Gastrocnemius medialis (tissue), 4 donors: ENCODE measurements around the gene PPP2R2B. TPM values are rescaled to one million over a fixed set of nuclear protein-coding genes. Genes with fewer than 3 reads are reported as not detected.

Experiments used
- ATAC-seq, 2 donors: fragments of 150-250 bp; one replicate each; pipeline ENCODE4 v1.9.1; 2016
- DNase-seq, 2 donors: peaks; one replicate each; pipeline ENCODE4 v3.0.0-alpha.2; 2019
- H3K27ac ChIP-seq, 4 donors: fragments of 200-600 bp; sonication (generic); 1 replicate in 1 of 4; 2 replicates in 3 of 4; pipeline ENCODE4 v1.5.1; 2016 to 2018; ENCODE audit warnings: mild to moderate bottlenecking in 2 of 4, moderate library complexity in 1 of 4
- H3K27me3 ChIP-seq, 3 donors: fragments of 200-600 bp; sonication (generic) in 2 of 3; 1 replicate in 1 of 3; 2 replicates in 2 of 3; pipeline versions ENCODE4 v1.5.1 to v1.6.0; 2016 to 2019; ENCODE audit warnings: mild to moderate bottlenecking in 1 of 3, moderate library complexity in 1 of 3
- H3K36me3 ChIP-seq, 2 donors: fragments of 200-600 bp; sonication (generic) in 1 of 2; one replicate each; pipeline ENCODE4 v1.5.1; 2017 to 2018
- H3K4me1 ChIP-seq, 2 donors: fragments of 200-600 bp; sonication (generic) in 1 of 2; one replicate each; pipeline ENCODE4 v1.5.1; 2016 to 2017; ENCODE audit warnings: mild to moderate bottlenecking in 2 of 2
- H3K4me3 ChIP-seq, 4 donors: fragments of 200-600 bp; sonication (generic) in 3 of 4; 1 replicate in 1 of 4; 2 replicates in 3 of 4; pipeline ENCODE4 v1.5.1; 2016 to 2019; ENCODE audit warnings: mild to moderate bottlenecking in 2 of 4
- H3K9me3 ChIP-seq, 3 donors: fragments of 200-600 bp; sonication (generic) in 2 of 3; 1 replicate in 1 of 3; 2 replicates in 2 of 3; pipeline ENCODE4 v1.5.1; 2016 to 2019
- POLR2A ChIP-seq, 2 donors: fragments of 450-650 bp; IDR thresholded peaks; one replicate each; pipeline ENCODE4 v1.6.1; 2017; ENCODE audit warnings: antibody characterized with exemption in 2 of 2, mild to moderate bottlenecking in 2 of 2, moderate library complexity in 2 of 2
- in situ Hi-C, 4 donors: fragments of 200-750 bp; cut with MboI; loops; one replicate each; pipeline versions ENCODE4 v1.15.0 to v1.8.0; 2017; ENCODE audit warnings: low sequenced_read_pairs in 4 of 4
- intact Hi-C: fragments of 100-400 bp; cut with DNase I; formaldehyde crosslinking; loops from one replicate; pipeline ENCODE4 v1.15.1; 2023; ENCODE audit warnings: low total_unique reads
- total RNA-seq, 4 donors: library from RNA; depleted of rRNA; stranded (reverse); fragments of >200 nt; gene quantifications; one replicate each; pipeline versions ENCODE4 v1.1.0 to v1.2.3, GENCODE V29; 2016
- TF ChIP-seq, protein P1 (sequence below), 5 experiments: fragments of 450-650 bp in 3 of 5; fragments of 200-600 bp in 2 of 5; sonication (generic) in 2 of 5; IDR thresholded peaks in 4 of 5; conservative IDR thresholded peaks in 1 of 5; 1 replicate in 4 of 5; 2 replicates in 1 of 5; pipeline ENCODE4 v1.5.1; 2016 to 2019; ENCODE audit warnings: antibody characterized with exemption in 5 of 5, mild to moderate bottlenecking in 3 of 5, moderate library complexity in 3 of 5

The PPP2R2B gene
- total RNA-seq, 4 donors from 2014 or later = 0.04 to 0.76 (median 0.19) TPM; not detected in 1

GRCh38 chr5:146717951-146718350 lies 160.6 kb downstream of the PPP2R2B start:
- intact Hi-C loops = no loop called here
- Histone ChIP-seq H3K27me3 (no peaks in the 10 kb centered on the region), H3K4me1 (no peaks in the 10 kb centered on the region), H3K27ac (no peak overlapping the region), H3K9me3 (no peaks in the 10 kb centered on the region), H3K4me3 (no peak overlapping the region), H3K36me3 (no peaks in the 10 kb centered on the region)
- in situ Hi-C loops = no loop called here
- no peak for DNase-seq
- no peak for ATAC-seq
- no peak for TF ChIP-seq POLR2A (IDR thresholded peaks at IDR 0.05)
- TF ChIP-seq, protein P1, sequence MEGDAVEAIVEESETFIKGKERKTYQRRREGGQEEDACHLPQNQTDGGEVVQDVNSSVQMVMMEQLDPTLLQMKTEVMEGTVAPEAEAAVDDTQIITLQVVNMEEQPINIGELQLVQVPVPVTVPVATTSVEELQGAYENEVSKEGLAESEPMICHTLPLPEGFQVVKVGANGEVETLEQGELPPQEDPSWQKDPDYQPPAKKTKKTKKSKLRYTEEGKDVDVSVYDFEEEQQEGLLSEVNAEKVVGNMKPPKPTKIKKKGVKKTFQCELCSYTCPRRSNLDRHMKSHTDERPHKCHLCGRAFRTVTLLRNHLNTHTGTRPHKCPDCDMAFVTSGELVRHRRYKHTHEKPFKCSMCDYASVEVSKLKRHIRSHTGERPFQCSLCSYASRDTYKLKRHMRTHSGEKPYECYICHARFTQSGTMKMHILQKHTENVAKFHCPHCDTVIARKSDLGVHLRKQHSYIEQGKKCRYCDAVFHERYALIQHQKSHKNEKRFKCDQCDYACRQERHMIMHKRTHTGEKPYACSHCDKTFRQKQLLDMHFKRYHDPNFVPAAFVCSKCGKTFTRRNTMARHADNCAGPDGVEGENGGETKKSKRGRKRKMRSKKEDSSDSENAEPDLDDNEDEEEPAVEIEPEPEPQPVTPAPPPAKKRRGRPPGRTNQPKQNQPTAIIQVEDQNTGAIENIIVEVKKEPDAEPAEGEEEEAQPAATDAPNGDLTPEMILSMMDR (IDR thresholded peaks at IDR 0.05 in 4 of 5, conservative IDR thresholded peaks at IDR 0.05 in 1 of 5) = no peak

- DNase-seq (no peak), ATAC-seq (no peak)
- in situ Hi-C loops (no loop called here), intact Hi-C loops (no loop called here)
- Histone ChIP-seq H3K4me1 (no peaks in the 10 kb centered on the region), H3K36me3 (no peaks in the 10 kb centered on the region), H3K4me3 (no peak overlapping the region), H3K27ac (no peak overlapping the region), H3K9me3 (no peaks in the 10 kb centered on the region), H3K27me3 (no peaks in the 10 kb centered on the region)
- TF ChIP-seq, protein P1 (IDR thresholded peaks at IDR 0.05 in 4 of 5, conservative IDR thresholded peaks at IDR 0.05 in 1 of 5) = no peak
- no peak for TF ChIP-seq POLR2A (IDR thresholded peaks at IDR 0.05)
These were observed 161.9 kb downstream of the PPP2R2B start for GRCh38 chr5:146716636-146717035.

DNA sequence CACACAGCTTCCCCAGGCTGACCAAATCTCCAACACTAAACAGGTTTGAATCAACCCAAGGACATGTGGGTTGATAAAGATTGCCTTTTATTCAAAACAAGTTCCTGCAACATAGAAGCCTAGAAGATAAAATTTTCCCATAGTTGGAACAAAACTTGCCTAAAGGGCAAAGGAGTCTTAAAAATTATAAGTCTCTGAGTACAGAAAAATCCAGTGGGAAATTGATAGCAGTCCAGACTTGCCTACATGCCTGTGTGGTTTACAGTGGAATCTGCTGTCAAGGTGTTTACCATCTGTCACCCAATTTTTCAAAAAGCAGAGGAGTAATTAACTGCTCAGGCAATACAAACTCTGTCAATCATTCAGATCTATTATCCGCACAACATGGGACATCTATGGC lies 168.2 kb downstream of the PPP2R2B start:
- no peaks in the 10 kb centered on the region for H3K27me3 ChIP-seq
- no peak overlapping the region for H3K4me3 ChIP-seq
- no peaks in the 10 kb centered on the region for H3K9me3 ChIP-seq
- no peaks in the 10 kb centered on the region for H3K4me1 ChIP-seq
- in situ Hi-C loops = no loop called here
- DNase-seq (no peak), ATAC-seq (no peak)
- intact Hi-C loops = no loop called here
- H3K27ac ChIP-seq = no peak overlapping the region
- TF ChIP-seq, protein P1 (IDR thresholded peaks at IDR 0.05 in 4 of 5, conservative IDR thresholded peaks at IDR 0.05 in 1 of 5) = no peak
- no peak for TF ChIP-seq POLR2A (IDR thresholded peaks at IDR 0.05)
- no peaks in the 10 kb centered on the region for H3K36me3 ChIP-seq

DNA sequence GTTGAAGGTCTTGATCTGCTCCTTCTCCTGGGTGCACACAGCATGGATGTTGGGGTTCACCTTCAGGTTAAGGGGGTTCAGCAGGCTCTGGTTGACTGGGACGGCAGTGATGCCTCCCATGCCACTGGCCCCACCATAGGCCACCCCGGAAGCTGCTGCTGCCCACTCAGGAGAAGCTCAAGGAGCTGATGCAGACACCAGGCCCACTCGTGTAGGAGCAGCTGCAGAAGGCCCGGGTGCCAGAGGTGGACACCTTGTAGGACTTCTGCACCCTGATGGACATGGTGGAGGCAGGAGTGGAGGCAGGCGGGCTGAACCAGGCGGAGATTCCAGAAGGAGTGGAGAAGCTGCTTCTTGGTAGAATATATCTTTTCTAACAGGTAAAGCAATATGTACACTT lies 171.2 kb downstream of the PPP2R2B start:
- DNase-seq (no peak), ATAC-seq (no peak)
- H3K9me3 ChIP-seq = no peaks in the 10 kb centered on the region
- no peaks in the 10 kb centered on the region for H3K4me1 ChIP-seq
- intact Hi-C loops (no loop called here), in situ Hi-C loops (no loop called here)
- H3K27ac ChIP-seq = no peak overlapping the region
- no peak overlapping the region for H3K4me3 ChIP-seq
- no peaks in the 10 kb centered on the region for H3K36me3 ChIP-seq
- H3K27me3 ChIP-seq = no peaks in the 10 kb centered on the region
- TF ChIP-seq, protein P1 (IDR thresholded peaks at IDR 0.05 in 4 of 5, conservative IDR thresholded peaks at IDR 0.05 in 1 of 5) = no peak

- ATAC-seq (no peak), DNase-seq (no peak)
- in situ Hi-C loops (no loop called here), intact Hi-C loops (no loop called here)
- no peak overlapping the region for H3K4me3 ChIP-seq
- no peaks in the 10 kb centered on the region for H3K4me1 ChIP-seq
- H3K27ac ChIP-seq = no peak overlapping the region
- no peaks in the 10 kb centered on the region for H3K27me3 ChIP-seq
- no peaks in the 10 kb centered on the region for H3K36me3 ChIP-seq
- TF ChIP-seq POLR2A (IDR thresholded peaks at IDR 0.05) = no peak
- TF ChIP-seq, protein P1 (IDR thresholded peaks at IDR 0.05 in 4 of 5, conservative IDR thresholded peaks at IDR 0.05 in 1 of 5) = no peak
- H3K9me3 ChIP-seq = no peaks in the 10 kb centered on the region
These were observed 172.1 kb downstream of the PPP2R2B start for GRCh38 chr5:146706321-146706972.
